Measurements from ENCODE around the gene TLK1. TPM values are rescaled to one million over a fixed set of nuclear protein-coding genes. Genes with fewer than 3 reads are reported as not detected.
"Not testable (repeated sequence)": the region's sequence is repeated elsewhere in the genome, so short reads cannot be mapped to it uniquely, and the experiment has no call there.

TLK1 gene
- total and polyA plus RNA-seq, 10 of the 15 experiments (the other 5 are each of a cell fraction or from before 2014, with no cell fraction given) = 25.1 to 126 (median 57.3) TPM

DNA sequence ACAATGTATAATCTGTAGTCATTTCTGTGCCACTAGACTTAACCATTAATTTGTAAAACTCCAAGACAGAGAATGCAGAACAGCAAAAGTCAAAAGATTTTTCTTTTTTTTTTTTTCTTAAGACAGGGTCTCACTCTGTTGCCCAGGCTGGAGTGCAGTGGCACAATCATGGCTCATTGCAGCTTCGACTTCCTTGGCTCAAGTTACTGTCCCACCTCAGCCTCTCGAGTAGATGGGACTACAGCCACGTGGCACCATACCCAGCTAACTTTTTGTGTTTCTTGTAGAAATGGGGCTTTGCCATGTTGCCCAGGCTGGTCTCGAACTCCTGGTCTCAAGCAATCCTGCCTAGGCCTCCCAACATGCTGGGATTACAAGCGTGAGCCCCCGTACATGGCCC is 80.1 kb downstream of the TLK1 start (continued):
- TF ChIP-seq, protein P1, sequence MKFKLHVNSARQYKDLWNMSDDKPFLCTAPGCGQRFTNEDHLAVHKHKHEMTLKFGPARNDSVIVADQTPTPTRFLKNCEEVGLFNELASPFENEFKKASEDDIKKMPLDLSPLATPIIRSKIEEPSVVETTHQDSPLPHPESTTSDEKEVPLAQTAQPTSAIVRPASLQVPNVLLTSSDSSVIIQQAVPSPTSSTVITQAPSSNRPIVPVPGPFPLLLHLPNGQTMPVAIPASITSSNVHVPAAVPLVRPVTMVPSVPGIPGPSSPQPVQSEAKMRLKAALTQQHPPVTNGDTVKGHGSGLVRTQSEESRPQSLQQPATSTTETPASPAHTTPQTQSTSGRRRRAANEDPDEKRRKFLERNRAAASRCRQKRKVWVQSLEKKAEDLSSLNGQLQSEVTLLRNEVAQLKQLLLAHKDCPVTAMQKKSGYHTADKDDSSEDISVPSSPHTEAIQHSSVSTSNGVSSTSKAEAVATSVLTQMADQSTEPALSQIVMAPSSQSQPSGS (IDR thresholded peaks at IDR 0.05; ENCODE audit: low read length) = no peak
- TF ChIP-seq, protein P2, sequence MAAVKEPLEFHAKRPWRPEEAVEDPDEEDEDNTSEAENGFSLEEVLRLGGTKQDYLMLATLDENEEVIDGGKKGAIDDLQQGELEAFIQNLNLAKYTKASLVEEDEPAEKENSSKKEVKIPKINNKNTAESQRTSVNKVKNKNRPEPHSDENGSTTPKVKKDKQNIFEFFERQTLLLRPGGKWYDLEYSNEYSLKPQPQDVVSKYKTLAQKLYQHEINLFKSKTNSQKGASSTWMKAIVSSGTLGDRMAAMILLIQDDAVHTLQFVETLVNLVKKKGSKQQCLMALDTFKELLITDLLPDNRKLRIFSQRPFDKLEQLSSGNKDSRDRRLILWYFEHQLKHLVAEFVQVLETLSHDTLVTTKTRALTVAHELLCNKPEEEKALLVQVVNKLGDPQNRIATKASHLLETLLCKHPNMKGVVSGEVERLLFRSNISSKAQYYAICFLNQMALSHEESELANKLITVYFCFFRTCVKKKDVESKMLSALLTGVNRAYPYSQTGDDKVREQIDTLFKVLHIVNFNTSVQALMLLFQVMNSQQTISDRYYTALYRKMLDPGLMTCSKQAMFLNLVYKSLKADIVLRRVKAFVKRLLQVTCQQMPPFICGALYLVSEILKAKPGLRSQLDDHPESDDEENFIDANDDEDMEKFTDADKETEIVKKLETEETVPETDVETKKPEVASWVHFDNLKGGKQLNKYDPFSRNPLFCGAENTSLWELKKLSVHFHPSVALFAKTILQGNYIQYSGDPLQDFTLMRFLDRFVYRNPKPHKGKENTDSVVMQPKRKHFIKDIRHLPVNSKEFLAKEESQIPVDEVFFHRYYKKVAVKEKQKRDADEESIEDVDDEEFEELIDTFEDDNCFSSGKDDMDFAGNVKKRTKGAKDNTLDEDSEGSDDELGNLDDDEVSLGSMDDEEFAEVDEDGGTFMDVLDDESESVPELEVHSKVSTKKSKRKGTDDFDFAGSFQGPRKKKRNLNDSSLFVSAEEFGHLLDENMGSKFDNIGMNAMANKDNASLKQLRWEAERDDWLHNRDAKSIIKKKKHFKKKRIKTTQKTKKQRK (IDR thresholded peaks at IDR 0.05; ENCODE audit: low read depth, low read length) = no peak
- TF ChIP-seq PAX8 (IDR thresholded peaks at IDR 0.05) (no peak), EZH2 (IDR thresholded peaks at IDR 0.05; ENCODE audit: borderline replicate concordance, control insufficient read depth, low read depth, low read length) (no peak)

DNA sequence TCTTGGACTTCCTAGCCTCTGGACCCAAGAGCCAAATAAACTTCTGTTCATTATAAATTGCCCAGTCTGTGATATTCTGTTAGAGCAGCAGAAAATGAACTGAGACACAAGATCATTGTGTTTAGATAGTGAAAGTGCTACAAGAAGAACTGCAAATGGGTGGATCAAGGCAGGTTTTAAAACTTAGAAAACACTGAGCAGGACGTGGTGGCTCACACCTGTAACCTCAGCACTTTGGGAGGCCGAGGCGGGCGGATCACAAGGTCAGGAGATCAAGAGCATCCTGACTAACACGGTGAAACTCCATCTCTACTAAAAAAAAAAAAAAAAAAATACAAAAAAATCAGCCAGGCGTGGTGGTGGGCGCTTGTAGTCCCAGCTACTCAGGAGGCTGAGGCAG is 84.3 kb downstream of the TLK1 start:
- in situ Hi-C loops (cut with MboI); H2AFZ ChIP-seq (ENCODE audit: control insufficient read depth, low read depth, low read length); H3K27ac ChIP-seq (ENCODE audit: control insufficient read depth, insufficient read depth); H3K27me3 ChIP-seq (replicated peaks in 1 of 2; ENCODE audit: control insufficient read depth in 2 of 2, insufficient read depth in 2 of 2, low read length in 1 of 2); BruUV-seq (replicated peaks); H4K20me1 ChIP-seq (ENCODE audit: control insufficient read depth, insufficient read depth); H3K4me2 ChIP-seq (ENCODE audit: control insufficient read depth, insufficient read depth); H3K4me1 ChIP-seq (ENCODE audit: control insufficient read depth, insufficient read depth, low read length); SMC1A ChIA-PET (ENCODE audit: uncharacterized antibody, unreplicated experiment); intact Hi-C loops (cut with micrococcal nuclease; ENCODE audit: unreplicated experiment); POLR2A ChIA-PET; H3K9ac ChIP-seq (ENCODE audit: control insufficient read depth, insufficient read depth, low read length); H3K9me3 ChIP-seq (replicated peaks; ENCODE audit: control insufficient read depth, insufficient read depth, low read length); ATAC-seq; H3K4me3 ChIP-seq; RAD21 ChIA-PET (ENCODE audit: unreplicated experiment); DNase-seq (ENCODE audit: low read depth, low spot score); FAIRE-seq: not testable (repeated sequence)
- peaks cover 35% of the 10 kb centered on the region for H3K79me2 ChIP-seq (ENCODE audit: control insufficient read depth, insufficient read depth, low read length)
- WGBS (ENCODE audit: insufficient coverage, insufficient replicate concordance, low lambda C conversion rate, missing lambda C conversion rate) = 99% methylated on average over 5 of the region's 7 CpGs
- CTCF ChIA-PET = interaction anchor here (1.6 to 3.1 kb wide), 2 partner anchors 11 to 340 kb away, joined by 4 to 16 read pairs; no protein-coding TSS in a partner anchor
- H3K36me3 ChIP-seq (ENCODE audit: control insufficient read depth in 2 of 2, insufficient read depth in 2 of 2, low read length in 1 of 2) = peaks cover 12 to 54% of the 10 kb centered on the region in 2 experiments
